ENCODE measurements around the gene NARF. TPM values are rescaled to one million over a fixed set of nuclear protein-coding genes. Genes with fewer than 3 reads are reported as not detected.
"Not testable (repeated sequence)": the region's sequence is repeated elsewhere in the genome, so short reads cannot be mapped to it uniquely, and the experiment has no call there.

The NARF gene
- total RNA-seq, 2 experiments from 2014 or later: 49.9 to 51.3 TPM

GRCh38 chr17:82449883-82450356, 8.6 kb upstream of the NARF start:
- DNase-seq: peak; percentile 54
- Mint-ChIP-seq H3K4me3 (peak overlapping the region; percentile 98), H3K4me1 (peaks cover 29% of the 10 kb centered on the region), H3K27me3 (no peaks in the 10 kb centered on the region), H3K36me3 (peaks cover 25% of the 10 kb centered on the region), H3K9me3 (no peaks in the 10 kb centered on the region), H3K27ac (peak overlapping the region; percentile 97)

- Mint-ChIP-seq H3K36me3 (peaks cover 25% of the 10 kb centered on the region), H3K4me3 (peak within 1 kb of the TSS; percentile 98), H3K9me3 (no peaks in the 10 kb centered on the region), H3K4me1 (peaks cover 29% of the 10 kb centered on the region), H3K27ac (peak within 1 kb of the TSS; percentile 97), H3K27me3 (no peaks in the 10 kb centered on the region)
- DNase-seq: peak; percentile 95
These were observed 8.0 kb upstream of the NARF start, which contains the start of gene CYBC1 for GRCh38 chr17:82450357-82451106. TSS of gene CYBC1 (minus strand) at chr17:82450752. CDS start at chr17:82449254, 1,498 bp downstream.

- Mint-ChIP-seq H3K9me3 (no peaks in the 10 kb centered on the region), H3K27me3 (no peaks in the 10 kb centered on the region), H3K27ac (peak overlapping the region; percentile 97), H3K4me3 (peak overlapping the region; percentile 4), H3K36me3 (peaks cover 22% of the 10 kb centered on the region), H3K4me1 (peaks cover 38% of the 10 kb centered on the region)
- DNase-seq: no peak
These were observed 6.4 kb upstream of the NARF start for GRCh38 chr17:82452162-82452561.

GRCh38 chr17:82453151-82453550, 5.4 kb upstream of the NARF start:
- H3K27ac Mint-ChIP-seq, DNase-seq, H3K4me3 Mint-ChIP-seq, H3K9me3 Mint-ChIP-seq, H3K27me3 Mint-ChIP-seq: not testable (repeated sequence)
- H3K4me1 Mint-ChIP-seq: peaks cover 38% of the 10 kb centered on the region
- H3K36me3 Mint-ChIP-seq: peaks cover 17% of the 10 kb centered on the region

GRCh38 chr17:82453706-82454105, 4.8 kb upstream of the NARF start:
- not testable (repeated sequence) for H3K27ac Mint-ChIP-seq

GRCh38 chr17:82457073-82457928, 1.2 kb upstream of the NARF start:
- no peaks in the 10 kb centered on the region for H3K27me3 Mint-ChIP-seq
- peak overlapping the region; percentile 93 for H3K27ac Mint-ChIP-seq
- peak overlapping the region; percentile 80 for H3K4me3 Mint-ChIP-seq
- H3K9me3 Mint-ChIP-seq: no peaks in the 10 kb centered on the region
- DNase-seq: no peak
- peaks cover 10% of the 10 kb centered on the region for H3K36me3 Mint-ChIP-seq
- H3K4me1 Mint-ChIP-seq: peaks cover 25% of the 10 kb centered on the region

More at GRCh38 chr17:82453706-82454105, 4.8 kb upstream of the NARF start:
- H3K9me3 Mint-ChIP-seq, DNase-seq, H3K27me3 Mint-ChIP-seq, H3K4me3 Mint-ChIP-seq: not testable (repeated sequence)
- peaks cover 17% of the 10 kb centered on the region for H3K36me3 Mint-ChIP-seq
- H3K4me1 Mint-ChIP-seq: peaks cover 38% of the 10 kb centered on the region

GRCh38 chr17:82457929-82458178, 687 bp upstream of the NARF start:
- no peaks in the 10 kb centered on the region for H3K27me3 Mint-ChIP-seq
- peaks cover 25% of the 10 kb centered on the region for H3K4me1 Mint-ChIP-seq
- no peaks in the 10 kb centered on the region for H3K9me3 Mint-ChIP-seq
- peak overlapping the region; percentile 93 for H3K27ac Mint-ChIP-seq
- DNase-seq: no peak
- peaks cover 12% of the 10 kb centered on the region for H3K36me3 Mint-ChIP-seq
- peak overlapping the region; percentile 80 for H3K4me3 Mint-ChIP-seq

GRCh38 chr17:82458885-82459424, 414 bp downstream of the NARF start:
- H3K36me3 Mint-ChIP-seq: peaks cover 10% of the 10 kb centered on the region

GRCh38 chr17:82459936-82460335, 1.4 kb downstream of the NARF start:
- peaks cover 18% of the 10 kb centered on the region for H3K36me3 Mint-ChIP-seq
- not testable (repeated sequence) for H3K27ac Mint-ChIP-seq, H3K27me3 Mint-ChIP-seq, H3K4me3 Mint-ChIP-seq, DNase-seq, H3K9me3 Mint-ChIP-seq
- H3K4me1 Mint-ChIP-seq: peaks cover 28% of the 10 kb centered on the region

More at GRCh38 chr17:82458885-82459424, 414 bp downstream of the NARF start:
- Mint-ChIP-seq H3K27me3 (no peaks in the 10 kb centered on the region), H3K4me3 (peak overlapping the region; percentile 80), H3K4me1 (peaks cover 25% of the 10 kb centered on the region), H3K9me3 (no peaks in the 10 kb centered on the region), H3K27ac (peak overlapping the region; percentile 87)
- DNase-seq: no peak

GRCh38 chr17:82461827-82462524, 3.4 kb downstream of the NARF start:
- H3K27me3 Mint-ChIP-seq: no peaks in the 10 kb centered on the region
- peaks cover 23% of the 10 kb centered on the region for H3K4me1 Mint-ChIP-seq
- H3K9me3 Mint-ChIP-seq: no peaks in the 10 kb centered on the region
- no peak overlapping the region for H3K27ac Mint-ChIP-seq
- no peak for DNase-seq
- no peak overlapping the region for H3K4me3 Mint-ChIP-seq
- peaks cover 24% of the 10 kb centered on the region for H3K36me3 Mint-ChIP-seq

GRCh38 chr17:82463391-82463790, 4.8 kb downstream of the NARF start:
- H3K27ac Mint-ChIP-seq: peak overlapping the region; percentile 40

GRCh38 chr17:82463925-82464566, 5.5 kb downstream of the NARF start:
- peaks cover 12% of the 10 kb centered on the region for H3K4me1 Mint-ChIP-seq
- no peak for DNase-seq
- no peaks in the 10 kb centered on the region for H3K9me3 Mint-ChIP-seq
- peaks cover 28% of the 10 kb centered on the region for H3K36me3 Mint-ChIP-seq
- peak overlapping the region; percentile 40 for H3K27ac Mint-ChIP-seq
- no peaks in the 10 kb centered on the region for H3K27me3 Mint-ChIP-seq
- no peak overlapping the region for H3K4me3 Mint-ChIP-seq

More at GRCh38 chr17:82463391-82463790, 4.8 kb downstream of the NARF start:
- Mint-ChIP-seq H3K4me3 (no peak overlapping the region), H3K4me1 (peaks cover 13% of the 10 kb centered on the region), H3K36me3 (peaks cover 24% of the 10 kb centered on the region), H3K9me3 (no peaks in the 10 kb centered on the region), H3K27me3 (no peaks in the 10 kb centered on the region)
- no peak for DNase-seq

- Mint-ChIP-seq H3K4me3 (no peak overlapping the region), H3K9me3 (no peaks in the 10 kb centered on the region), H3K27me3 (no peaks in the 10 kb centered on the region), H3K27ac (no peak overlapping the region), H3K36me3 (peaks cover 29% of the 10 kb centered on the region), H3K4me1 (peaks cover 7% of the 10 kb centered on the region)
- DNase-seq: no peak
These were observed 6.0 kb downstream of the NARF start for GRCh38 chr17:82464567-82464929.

GRCh38 chr17:82465023-82465603, 6.6 kb downstream of the NARF start:
- H3K27me3 Mint-ChIP-seq: no peaks in the 10 kb centered on the region
- no peaks in the 10 kb centered on the region for H3K9me3 Mint-ChIP-seq
- H3K36me3 Mint-ChIP-seq: peaks cover 31% of the 10 kb centered on the region
- peak overlapping the region; percentile 44 for H3K27ac Mint-ChIP-seq
- H3K4me1 Mint-ChIP-seq: peaks cover 7% of the 10 kb centered on the region
- DNase-seq: peak; percentile 26
- H3K4me3 Mint-ChIP-seq: no peak overlapping the region
